Neural cell (in vitro differentiated cells): ENCODE data around the gene ZBTB9. TPM values are rescaled to one million over a fixed set of nuclear protein-coding genes. Genes with fewer than 3 reads are reported as not detected.

Experiments
- H2AFZ ChIP-seq: fragments of 200-600, 300-800 bp; sonication (generic), shearing (Covaris generic); 2 replicates; pipeline ENCODE4 v1.6.0; 2014; ENCODE audit warnings: low read depth, mild to moderate bottlenecking, antibody characterized with exemption, low read length, moderate library complexity
- H3F3A ChIP-seq: fragments of 200-600 bp; shearing (Covaris generic); 2 replicates; pipeline ENCODE4 v1.6.1; 2016; ENCODE audit warnings: mild to moderate bottlenecking, moderate library complexity, mixed read lengths, antibody characterized with exemption, low read length; ENCODE audit not compliant: insufficient read depth, poor library complexity, severe bottlenecking
- H3K27ac ChIP-seq: fragments of 200-600, 300-800 bp; sonication (generic), shearing (Covaris generic); 2 replicates; pipeline ENCODE4 v1.5.1; 2014; ENCODE audit warnings: mild to moderate bottlenecking, low read length, moderate library complexity
- H3K27me3 ChIP-seq: fragments of 300-800, 200-600 bp; sonication (generic), shearing (Covaris generic); 2 replicates; pipeline ENCODE4 v1.6.0; 2014; ENCODE audit warnings: mild to moderate bottlenecking, low read depth, low read length, moderate library complexity; ENCODE audit not compliant: insufficient read depth
- H3K36me3 ChIP-seq: fragments of 300-800, 200-600 bp; sonication (generic), shearing (Covaris generic); 2 replicates; pipeline ENCODE4 v1.5.1; 2014; ENCODE audit warnings: mild to moderate bottlenecking, antibody characterized with exemption, low read length, moderate library complexity; ENCODE audit not compliant: insufficient read depth
- H3K4me2 ChIP-seq: fragments of 300-800, 200-600 bp; sonication (generic), shearing (Covaris generic); 2 replicates; pipeline ENCODE4 v1.6.0; 2014; ENCODE audit warnings: mild to moderate bottlenecking, low read length
- H3K4me3 ChIP-seq: fragments of 300-800, 200-600 bp; sonication (generic), shearing (Covaris generic); 2 replicates; pipeline ENCODE4 v1.5.1; 2014; ENCODE audit warnings: mild to moderate bottlenecking, low read length, moderate library complexity
- H3K79me2 ChIP-seq: fragments of 200-600 bp; shearing (Covaris generic); replicated peaks from 2 replicates; pipeline ENCODE4 v1.6.0; 2014; ENCODE audit warnings: mild to moderate bottlenecking, low read length, moderate library complexity; ENCODE audit not compliant: insufficient read depth
- H3K9ac ChIP-seq: fragments of 300-800, 200-600 bp; sonication (generic), shearing (Covaris generic); 2 replicates; pipeline ENCODE4 v1.6.1; 2016; ENCODE audit warnings: mild to moderate bottlenecking, low read length, mixed read lengths
- H3K9me2 ChIP-seq: fragments of 200-600 bp; shearing (Covaris generic); 2 replicates; pipeline ENCODE4 v1.6.1; 2016; ENCODE audit warnings: mild to moderate bottlenecking, low read length, mixed read lengths; ENCODE audit not compliant: insufficient read depth
- H3K9me3 ChIP-seq: fragments of 200-600, 300-800 bp; sonication (generic), shearing (Covaris generic); 2 replicates; pipeline ENCODE4 v1.6.1; 2016; ENCODE audit warnings: mild to moderate bottlenecking, mixed run types, low read length, moderate library complexity, mixed read lengths
- H4K20me1 ChIP-seq: fragments of 200-600 bp; shearing (Covaris generic); 2 replicates; pipeline ENCODE4 v1.6.1; 2016; ENCODE audit warnings: mild to moderate bottlenecking, mixed run types; ENCODE audit not compliant: insufficient read depth
- EP300 ChIP-seq: fragments of 450-650 bp; conservative IDR thresholded peaks from 2 replicates; pipeline ENCODE4 v1.6.1; 2014; ENCODE audit warnings: antibody characterized with exemption, mild to moderate bottlenecking, moderate library complexity; ENCODE audit not compliant: poor library complexity, severe bottlenecking
- EZH2 ChIP-seq: fragments of 200-600, 300-800 bp; shearing (Covaris generic), sonication (generic); IDR thresholded peaks from 2 replicates; pipeline ENCODE4 v1.6.1; 2014; ENCODE audit warnings: antibody characterized with exemption, low read length, borderline replicate concordance, mild to moderate bottlenecking; ENCODE audit not compliant: insufficient read depth, poor library complexity, severe bottlenecking
- MXI1 ChIP-seq: fragments of 450-650 bp; conservative IDR thresholded peaks from 2 replicates; pipeline ENCODE4 v1.6.1; 2014; ENCODE audit warnings: antibody characterized with exemption, mild to moderate bottlenecking; ENCODE audit not compliant: poor library complexity, severe bottlenecking
- POLR2AphosphoS5 ChIP-seq: IDR thresholded peaks from 2 replicates; pipeline ENCODE4 v1.6.1; 2012
- RAD21 ChIP-seq: fragments of 450-650 bp; conservative IDR thresholded peaks from 2 replicates; pipeline ENCODE4 v1.6.1; 2014; ENCODE audit warnings: antibody characterized with exemption, mild to moderate bottlenecking, moderate library complexity
- SMC3 ChIP-seq: fragments of 450-650 bp; conservative IDR thresholded peaks from 2 replicates; pipeline ENCODE4 v1.6.1; 2014; ENCODE audit warnings: antibody characterized with exemption, mild to moderate bottlenecking, moderate library complexity; ENCODE audit not compliant: poor library complexity
- TAF1 ChIP-seq: IDR thresholded peaks from 2 replicates; pipeline ENCODE4 v1.6.1; 2012; ENCODE audit warnings: low read depth
- polyA plus RNA-seq: library from polyadenylated mRNA; depleted of rRNA; stranded (reverse); fragments of >200 nt; gene quantifications from 2 replicates; pipeline ENCODE4 v1.2.3, GENCODE V29; 2014
- TF ChIP-seq, protein P1 (sequence below): fragments of 450-650 bp; IDR thresholded peaks from 2 replicates; pipeline ENCODE4 v1.5.1; 2014; ENCODE audit warnings: antibody characterized with exemption, mild to moderate bottlenecking, moderate library complexity; ENCODE audit not compliant: poor library complexity, severe bottlenecking
- TF ChIP-seq, protein P2 (sequence below): IDR thresholded peaks from 2 replicates; pipeline ENCODE4 v1.6.1; 2012; ENCODE audit warnings: borderline replicate concordance

Gene ZBTB9
- polyA plus RNA-seq, 1 donor from 2014 or later = 7.7 TPM

- H3K9me2 ChIP-seq = no peaks in the 10 kb centered on the region
- H4K20me1 ChIP-seq = no peaks in the 10 kb centered on the region
- H3K27me3 ChIP-seq = no peaks in the 10 kb centered on the region
- TF ChIP-seq POLR2AphosphoS5 = peak; percentile 59
- TF ChIP-seq SMC3 = no peak
- TF ChIP-seq, protein P1, sequence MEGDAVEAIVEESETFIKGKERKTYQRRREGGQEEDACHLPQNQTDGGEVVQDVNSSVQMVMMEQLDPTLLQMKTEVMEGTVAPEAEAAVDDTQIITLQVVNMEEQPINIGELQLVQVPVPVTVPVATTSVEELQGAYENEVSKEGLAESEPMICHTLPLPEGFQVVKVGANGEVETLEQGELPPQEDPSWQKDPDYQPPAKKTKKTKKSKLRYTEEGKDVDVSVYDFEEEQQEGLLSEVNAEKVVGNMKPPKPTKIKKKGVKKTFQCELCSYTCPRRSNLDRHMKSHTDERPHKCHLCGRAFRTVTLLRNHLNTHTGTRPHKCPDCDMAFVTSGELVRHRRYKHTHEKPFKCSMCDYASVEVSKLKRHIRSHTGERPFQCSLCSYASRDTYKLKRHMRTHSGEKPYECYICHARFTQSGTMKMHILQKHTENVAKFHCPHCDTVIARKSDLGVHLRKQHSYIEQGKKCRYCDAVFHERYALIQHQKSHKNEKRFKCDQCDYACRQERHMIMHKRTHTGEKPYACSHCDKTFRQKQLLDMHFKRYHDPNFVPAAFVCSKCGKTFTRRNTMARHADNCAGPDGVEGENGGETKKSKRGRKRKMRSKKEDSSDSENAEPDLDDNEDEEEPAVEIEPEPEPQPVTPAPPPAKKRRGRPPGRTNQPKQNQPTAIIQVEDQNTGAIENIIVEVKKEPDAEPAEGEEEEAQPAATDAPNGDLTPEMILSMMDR = peak; percentile 25
- TF ChIP-seq, protein P2, sequence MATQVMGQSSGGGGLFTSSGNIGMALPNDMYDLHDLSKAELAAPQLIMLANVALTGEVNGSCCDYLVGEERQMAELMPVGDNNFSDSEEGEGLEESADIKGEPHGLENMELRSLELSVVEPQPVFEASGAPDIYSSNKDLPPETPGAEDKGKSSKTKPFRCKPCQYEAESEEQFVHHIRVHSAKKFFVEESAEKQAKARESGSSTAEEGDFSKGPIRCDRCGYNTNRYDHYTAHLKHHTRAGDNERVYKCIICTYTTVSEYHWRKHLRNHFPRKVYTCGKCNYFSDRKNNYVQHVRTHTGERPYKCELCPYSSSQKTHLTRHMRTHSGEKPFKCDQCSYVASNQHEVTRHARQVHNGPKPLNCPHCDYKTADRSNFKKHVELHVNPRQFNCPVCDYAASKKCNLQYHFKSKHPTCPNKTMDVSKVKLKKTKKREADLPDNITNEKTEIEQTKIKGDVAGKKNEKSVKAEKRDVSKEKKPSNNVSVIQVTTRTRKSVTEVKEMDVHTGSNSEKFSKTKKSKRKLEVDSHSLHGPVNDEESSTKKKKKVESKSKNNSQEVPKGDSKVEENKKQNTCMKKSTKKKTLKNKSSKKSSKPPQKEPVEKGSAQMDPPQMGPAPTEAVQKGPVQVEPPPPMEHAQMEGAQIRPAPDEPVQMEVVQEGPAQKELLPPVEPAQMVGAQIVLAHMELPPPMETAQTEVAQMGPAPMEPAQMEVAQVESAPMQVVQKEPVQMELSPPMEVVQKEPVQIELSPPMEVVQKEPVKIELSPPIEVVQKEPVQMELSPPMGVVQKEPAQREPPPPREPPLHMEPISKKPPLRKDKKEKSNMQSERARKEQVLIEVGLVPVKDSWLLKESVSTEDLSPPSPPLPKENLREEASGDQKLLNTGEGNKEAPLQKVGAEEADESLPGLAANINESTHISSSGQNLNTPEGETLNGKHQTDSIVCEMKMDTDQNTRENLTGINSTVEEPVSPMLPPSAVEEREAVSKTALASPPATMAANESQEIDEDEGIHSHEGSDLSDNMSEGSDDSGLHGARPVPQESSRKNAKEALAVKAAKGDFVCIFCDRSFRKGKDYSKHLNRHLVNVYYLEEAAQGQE = peak; percentile 36
- peak; percentile 41 for TF ChIP-seq TAF1
- no peak for TF ChIP-seq EP300
- no peaks in the 10 kb centered on the region for H3K9me3 ChIP-seq
- peaks cover 12% of the 10 kb centered on the region for H3K79me2 ChIP-seq
- H3K36me3 ChIP-seq = peaks cover 3% of the 10 kb centered on the region
- H3K4me3 ChIP-seq = peak within 1 kb of the TSS; percentile 83
- H3K9ac ChIP-seq = peak within 1 kb of the TSS; percentile 84
- peak within 1 kb of the TSS; percentile 97 for H3K4me2 ChIP-seq
- H3K27ac ChIP-seq = peak within 1 kb of the TSS; percentile 67
- no peaks in the 10 kb centered on the region for H3F3A ChIP-seq
- H2AFZ ChIP-seq = peak within 1 kb of the TSS; percentile 83
Observed at GRCh38 chr6:33410711-33411631, 43.4 kb upstream of the ZBTB9 start, which contains the start of gene PHF1. Gene PHF1 (plus strand): TSS chr6:33411014. CDS start chr6:33412264, 1,250 bp downstream.

DNA sequence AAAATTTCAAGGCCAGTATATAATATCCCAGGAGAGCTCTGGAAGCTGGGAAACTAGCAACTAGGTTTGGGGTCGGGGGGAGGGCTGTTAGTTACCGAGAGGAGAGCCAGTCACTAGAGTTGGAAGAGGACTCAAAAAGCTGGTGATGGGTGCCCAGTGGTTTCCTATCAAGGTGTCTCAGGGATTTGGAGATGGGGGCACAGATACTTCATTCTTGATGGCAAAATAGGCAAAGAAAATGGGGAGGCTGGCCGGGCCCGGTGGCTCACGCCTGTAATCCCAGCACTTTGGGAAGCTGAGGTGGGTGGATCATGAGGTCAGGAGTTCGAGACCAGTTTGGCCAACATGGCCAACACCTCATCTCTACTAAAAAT, 42.8 kb upstream of the ZBTB9 start:
- Histone ChIP-seq H4K20me1 (no peaks in the 10 kb centered on the region), H3K9me2 (no peaks in the 10 kb centered on the region), H2AFZ (no peak overlapping the region), H3K79me2 (peaks cover 18% of the 10 kb centered on the region), H3K36me3 (peaks cover 4% of the 10 kb centered on the region), H3K9ac (peak overlapping the region; percentile 84), H3K27ac (peak overlapping the region; percentile 51), H3K27me3 (no peaks in the 10 kb centered on the region), H3F3A (no peaks in the 10 kb centered on the region), H3K4me2 (peak overlapping the region; percentile 45), H3K4me3 (peak overlapping the region; percentile 83), H3K9me3 (no peaks in the 10 kb centered on the region)
- TF ChIP-seq MXI1 (no peak), EZH2 (no peak), TAF1 (no peak), SMC3 (no peak), EP300 (no peak), POLR2AphosphoS5 (no peak), RAD21 (no peak)
- TF ChIP-seq, protein P1 = no peak
- TF ChIP-seq, protein P2 = no peak
